ENCODE measurements around the gene ULK3. TPM values are rescaled to one million over a fixed set of nuclear protein-coding genes. Genes with fewer than 3 reads are reported as not detected.
A peak's percentile ranks its signal among the peaks of the same experiment; 100 is the strongest.

ULK3 gene
- total and polyA plus RNA-seq, 10 of the 15 experiments (the other 5 are each of a cell fraction or from before 2014, with no cell fraction given), result 0.64 to 38.8 (median 27.1) TPM

DNA sequence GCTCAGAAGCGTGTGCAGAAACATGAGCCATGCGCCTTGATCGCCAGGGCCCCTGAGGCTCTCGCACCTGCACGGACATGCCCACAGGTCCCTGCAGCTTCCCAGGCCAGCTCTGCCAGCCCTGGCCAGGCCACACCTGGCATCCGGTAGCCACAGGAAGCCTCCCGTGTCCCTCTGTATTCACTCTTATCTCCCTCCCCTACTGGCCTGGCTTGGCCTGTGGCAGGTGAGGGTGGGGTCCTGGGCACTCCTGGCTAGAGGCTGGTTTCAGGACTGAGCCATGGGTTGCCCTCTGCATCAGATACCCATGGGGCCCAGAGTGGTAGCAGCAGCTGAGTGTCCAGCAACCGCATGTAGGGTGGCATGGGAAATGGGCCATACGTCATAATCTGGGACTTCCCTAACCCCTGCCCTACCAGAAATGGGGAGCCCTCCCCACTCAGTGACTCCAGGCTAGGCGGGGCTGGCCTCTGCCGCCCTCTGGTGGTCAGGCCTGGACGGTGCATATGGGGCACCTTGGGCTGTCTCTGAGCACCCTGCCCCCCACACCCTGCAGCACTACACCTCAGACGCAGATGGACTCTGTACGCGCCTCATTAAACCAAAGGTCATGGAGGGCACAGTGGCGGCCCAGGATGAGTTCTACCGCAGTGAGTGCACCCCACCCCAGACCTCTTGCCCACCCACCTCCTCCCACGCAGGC, 42.9 kb downstream of the ULK3 start (continued):
- TF ChIP-seq, protein P1, sequence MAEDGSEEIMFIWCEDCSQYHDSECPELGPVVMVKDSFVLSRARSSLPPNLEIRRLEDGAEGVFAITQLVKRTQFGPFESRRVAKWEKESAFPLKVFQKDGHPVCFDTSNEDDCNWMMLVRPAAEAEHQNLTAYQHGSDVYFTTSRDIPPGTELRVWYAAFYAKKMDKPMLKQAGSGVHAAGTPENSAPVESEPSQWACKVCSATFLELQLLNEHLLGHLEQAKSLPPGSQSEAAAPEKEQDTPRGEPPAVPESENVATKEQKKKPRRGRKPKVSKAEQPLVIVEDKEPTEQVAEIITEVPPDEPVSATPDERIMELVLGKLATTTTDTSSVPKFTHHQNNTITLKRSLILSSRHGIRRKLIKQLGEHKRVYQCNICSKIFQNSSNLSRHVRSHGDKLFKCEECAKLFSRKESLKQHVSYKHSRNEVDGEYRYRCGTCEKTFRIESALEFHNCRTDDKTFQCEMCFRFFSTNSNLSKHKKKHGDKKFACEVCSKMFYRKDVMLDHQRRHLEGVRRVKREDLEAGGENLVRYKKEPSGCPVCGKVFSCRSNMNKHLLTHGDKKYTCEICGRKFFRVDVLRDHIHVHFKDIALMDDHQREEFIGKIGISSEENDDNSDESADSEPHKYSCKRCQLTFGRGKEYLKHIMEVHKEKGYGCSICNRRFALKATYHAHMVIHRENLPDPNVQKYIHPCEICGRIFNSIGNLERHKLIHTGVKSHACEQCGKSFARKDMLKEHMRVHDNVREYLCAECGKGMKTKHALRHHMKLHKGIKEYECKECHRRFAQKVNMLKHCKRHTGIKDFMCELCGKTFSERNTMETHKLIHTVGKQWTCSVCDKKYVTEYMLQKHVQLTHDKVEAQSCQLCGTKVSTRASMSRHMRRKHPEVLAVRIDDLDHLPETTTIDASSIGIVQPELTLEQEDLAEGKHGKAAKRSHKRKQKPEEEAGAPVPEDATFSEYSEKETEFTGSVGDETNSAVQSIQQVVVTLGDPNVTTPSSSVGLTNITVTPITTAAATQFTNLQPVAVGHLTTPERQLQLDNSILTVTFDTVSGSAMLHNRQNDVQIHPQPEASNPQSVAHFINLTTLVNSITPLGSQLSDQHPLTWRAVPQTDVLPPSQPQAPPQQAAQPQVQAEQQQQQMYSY (CRISPR knock-in tag; IDR thresholded peaks at IDR 0.05), result no peak
- TF ChIP-seq MYB (IDR thresholded peaks at IDR 0.05; ENCODE audit: borderline replicate concordance, low read depth, low read length) (no peak), SPI1 (IDR thresholded peaks at IDR 0.05; ENCODE audit: borderline replicate concordance, insufficient read depth, low read depth, low read length) (peak; percentile 38; the same call in 1 of the 2 replicates), YY1 (IDR thresholded peaks at IDR 0.05; ENCODE audit: low read depth, low read length) (peak; percentile 82), SUPT20H (IDR thresholded peaks at IDR 0.05; ENCODE audit: borderline replicate concordance, control insufficient read depth, low read depth, low read length) (no peak), MTA3 (IDR thresholded peaks at IDR 0.05; ENCODE audit: borderline replicate concordance, low read length) (no peak; the same call in 1 of the 2 replicates), GATAD2B (conservative IDR thresholded peaks at IDR 0.05; ENCODE audit: low read depth) (peak; percentile 78), SMARCA5 (IDR thresholded peaks at IDR 0.05) (no peak; the same call in none of the 2 replicates), TCF7 (IDR thresholded peaks at IDR 0.05; ENCODE audit: borderline replicate concordance) (no peak), RCOR1 (conservative IDR thresholded peaks at IDR 0.05; ENCODE audit: low read depth, low read length) (0 out of 2 replicates have a peak, but pooled peaks have one; percentile 63), KDM1A (IDR thresholded peaks at IDR 0.05; ENCODE audit: borderline replicate concordance) (no peak), CBX3 (IDR thresholded peaks at IDR 0.05; ENCODE audit: borderline replicate concordance, low read depth) (no peak), CHD1 (IDR thresholded peaks at IDR 0.05; ENCODE audit: low read depth, low read length) (no peak), MYC (IDR thresholded peaks at IDR 0.05; ENCODE audit: insufficient read depth, insufficient read length, insufficient replicate concordance, low read length, severe bottlenecking) (no peak), ZNF622 (IDR thresholded peaks at IDR 0.05) (no peak), TARDBP (IDR thresholded peaks at IDR 0.05; ENCODE audit: borderline replicate concordance) (no peak), NFYA (IDR thresholded peaks at IDR 0.05; ENCODE audit: borderline replicate concordance, low read depth, low read length) (no peak)
- TF ChIP-seq, protein P2, sequence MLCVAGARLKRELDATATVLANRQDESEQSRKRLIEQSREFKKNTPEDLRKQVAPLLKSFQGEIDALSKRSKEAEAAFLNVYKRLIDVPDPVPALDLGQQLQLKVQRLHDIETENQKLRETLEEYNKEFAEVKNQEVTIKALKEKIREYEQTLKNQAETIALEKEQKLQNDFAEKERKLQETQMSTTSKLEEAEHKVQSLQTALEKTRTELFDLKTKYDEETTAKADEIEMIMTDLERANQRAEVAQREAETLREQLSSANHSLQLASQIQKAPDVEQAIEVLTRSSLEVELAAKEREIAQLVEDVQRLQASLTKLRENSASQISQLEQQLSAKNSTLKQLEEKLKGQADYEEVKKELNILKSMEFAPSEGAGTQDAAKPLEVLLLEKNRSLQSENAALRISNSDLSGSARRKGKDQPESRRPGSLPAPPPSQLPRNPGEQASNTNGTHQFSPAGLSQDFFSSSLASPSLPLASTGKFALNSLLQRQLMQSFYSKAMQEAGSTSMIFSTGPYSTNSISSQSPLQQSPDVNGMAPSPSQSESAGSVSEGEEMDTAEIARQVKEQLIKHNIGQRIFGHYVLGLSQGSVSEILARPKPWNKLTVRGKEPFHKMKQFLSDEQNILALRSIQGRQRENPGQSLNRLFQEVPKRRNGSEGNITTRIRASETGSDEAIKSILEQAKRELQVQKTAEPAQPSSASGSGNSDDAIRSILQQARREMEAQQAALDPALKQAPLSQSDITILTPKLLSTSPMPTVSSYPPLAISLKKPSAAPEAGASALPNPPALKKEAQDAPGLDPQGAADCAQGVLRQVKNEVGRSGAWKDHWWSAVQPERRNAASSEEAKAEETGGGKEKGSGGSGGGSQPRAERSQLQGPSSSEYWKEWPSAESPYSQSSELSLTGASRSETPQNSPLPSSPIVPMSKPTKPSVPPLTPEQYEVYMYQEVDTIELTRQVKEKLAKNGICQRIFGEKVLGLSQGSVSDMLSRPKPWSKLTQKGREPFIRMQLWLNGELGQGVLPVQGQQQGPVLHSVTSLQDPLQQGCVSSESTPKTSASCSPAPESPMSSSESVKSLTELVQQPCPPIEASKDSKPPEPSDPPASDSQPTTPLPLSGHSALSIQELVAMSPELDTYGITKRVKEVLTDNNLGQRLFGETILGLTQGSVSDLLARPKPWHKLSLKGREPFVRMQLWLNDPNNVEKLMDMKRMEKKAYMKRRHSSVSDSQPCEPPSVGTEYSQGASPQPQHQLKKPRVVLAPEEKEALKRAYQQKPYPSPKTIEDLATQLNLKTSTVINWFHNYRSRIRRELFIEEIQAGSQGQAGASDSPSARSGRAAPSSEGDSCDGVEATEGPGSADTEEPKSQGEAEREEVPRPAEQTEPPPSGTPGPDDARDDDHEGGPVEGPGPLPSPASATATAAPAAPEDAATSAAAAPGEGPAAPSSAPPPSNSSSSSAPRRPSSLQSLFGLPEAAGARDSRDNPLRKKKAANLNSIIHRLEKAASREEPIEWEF (IDR thresholded peaks at IDR 0.05; ENCODE audit: insufficient replicate concordance, low read depth, low read length), result no peak
- TF ChIP-seq, protein P3, sequence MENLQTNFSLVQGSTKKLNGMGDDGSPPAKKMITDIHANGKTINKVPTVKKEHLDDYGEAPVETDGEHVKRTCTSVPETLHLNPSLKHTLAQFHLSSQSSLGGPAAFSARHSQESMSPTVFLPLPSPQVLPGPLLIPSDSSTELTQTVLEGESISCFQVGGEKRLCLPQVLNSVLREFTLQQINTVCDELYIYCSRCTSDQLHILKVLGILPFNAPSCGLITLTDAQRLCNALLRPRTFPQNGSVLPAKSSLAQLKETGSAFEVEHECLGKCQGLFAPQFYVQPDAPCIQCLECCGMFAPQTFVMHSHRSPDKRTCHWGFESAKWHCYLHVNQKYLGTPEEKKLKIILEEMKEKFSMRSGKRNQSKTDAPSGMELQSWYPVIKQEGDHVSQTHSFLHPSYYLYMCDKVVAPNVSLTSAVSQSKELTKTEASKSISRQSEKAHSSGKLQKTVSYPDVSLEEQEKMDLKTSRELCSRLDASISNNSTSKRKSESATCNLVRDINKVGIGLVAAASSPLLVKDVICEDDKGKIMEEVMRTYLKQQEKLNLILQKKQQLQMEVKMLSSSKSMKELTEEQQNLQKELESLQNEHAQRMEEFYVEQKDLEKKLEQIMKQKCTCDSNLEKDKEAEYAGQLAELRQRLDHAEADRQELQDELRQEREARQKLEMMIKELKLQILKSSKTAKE (IDR thresholded peaks at IDR 0.05; ENCODE audit: low read depth, poor library complexity, severe bottlenecking), result no peak

All from GM12878 (cell line).